B cell (primary cell): ENCODE measurements around the gene CADM2.

ENCODE experiments used
- CTCF ChIP-seq: fragments of 200-600 bp; IDR thresholded peaks from one replicate; pipeline ENCODE4 v1.8.0; 2022; ENCODE audit warnings: antibody characterized with exemption, mild to moderate bottlenecking
- EZH2 ChIP-seq: IDR thresholded peaks from 2 replicates; pipeline ENCODE4 v1.6.1; 2012; ENCODE audit warnings: borderline replicate concordance, low read depth, mild to moderate bottlenecking, moderate library complexity, low read length; ENCODE audit not compliant: insufficient read depth, poor library complexity, severe bottlenecking

- no peak for TF ChIP-seq CTCF
- no peak for TF ChIP-seq EZH2
These were observed 313.1 kb downstream of the CADM2 start for GRCh38 chr3:85271911-85272310.
